K562 (cell line): Measurements from ENCODE around the gene PLA1A. TPM values are rescaled to one million over a fixed set of nuclear protein-coding genes. Genes with fewer than 3 reads are reported as not detected.

Source experiments
- ATAC-seq: fragments of 200-7000 bp; cut with Tn5 transposase; 3 replicates; pipeline ENCODE4 v1.9.1; 2020; ENCODE audit warnings: moderate library complexity
- BruUV-seq: library from RNA; stranded (reverse); fragments of 400-500 nt; replicated peaks from 2 replicates; lab custom pipeline; 2021; lab: Mats Ljungman, UMichigan
- CTCF ChIA-PET: fragments of 300-600 bp; formaldehyde crosslinking; extraction: SDS; loops from one replicate; lab custom pipeline; 2021; ENCODE audit warnings: low intra/inter-chr PET ratio; lab: Yijun Ruan, JAX
- POLR2A ChIA-PET: fragments of 300-600, 350-650 bp; sonication (Branson Sonifier 250); formaldehyde crosslinking; extraction: SDS; loops from one replicate; lab custom pipeline; 2021; ENCODE audit warnings: antibody characterized with exemption, inconsistent platforms; lab: Yijun Ruan, JAX
- DNase-seq, 4 experiments: peaks; one replicate each; pipeline versions ENCODE4 v3.0.0 to v3.0.0-alpha.2; 2011 to 2018; ENCODE audit warnings: low spot score in 3 of 4, mixed read lengths in 3 of 4; ENCODE audit errors: extremely low read depth in 1 of 4
- FAIRE-seq: peaks from 2 replicates; lab custom pipeline; 2011; peaks lifted over from hg19 to GRCh38; lab: Jason Lieb, UNC
- H2AFZ ChIP-seq: 2 replicates; pipeline ENCODE4 v1.6.0; 2011; ENCODE audit warnings: low read depth, low read length, control low read depth, inconsistent platforms
- H3K27ac ChIP-seq: fragments of 200-600 bp; 3 replicates; pipeline ENCODE4 v1.8.0; 2011; ENCODE audit warnings: low read depth, mild to moderate bottlenecking, control low read depth, inconsistent platforms, low read length, moderate library complexity, mixed read lengths; ENCODE audit errors: extremely low read depth
- H3K27me3 ChIP-seq, 2 experiments: fragments of 300-600 bp in 1 of 2; 2 replicates in 1 of 2; 3 replicates in 1 of 2; pipeline versions ENCODE4 v1.6.0 to v1.8.0; 2011; ENCODE audit warnings: inconsistent platforms in 2 of 2, low read length in 2 of 2, mild to moderate bottlenecking in 1 of 2, mixed read lengths in 1 of 2, moderate library complexity in 1 of 2; ENCODE audit not compliant: control insufficient read depth in 2 of 2, insufficient read depth in 2 of 2
- H3K36me3 ChIP-seq: fragments of 300-600 bp; 3 replicates; pipeline ENCODE4 v1.8.0; 2011; ENCODE audit warnings: mild to moderate bottlenecking, low read length, inconsistent platforms; ENCODE audit not compliant: control insufficient read depth, insufficient read depth
- H3K4me1 ChIP-seq, 2 experiments: fragments of 200-600 bp in 1 of 2; replicated peaks in 1 of 2; 2 replicates in 1 of 2; 3 replicates in 1 of 2; pipeline versions ENCODE4 v1.5.1 to v1.8.0; 2011; ENCODE audit warnings: inconsistent platforms in 2 of 2, low read length in 2 of 2, mild to moderate bottlenecking in 1 of 2, mixed read lengths in 1 of 2, moderate library complexity in 1 of 2; ENCODE audit not compliant: control insufficient read depth in 2 of 2, insufficient read depth in 2 of 2
- H3K4me2 ChIP-seq: 2 replicates; pipeline ENCODE4 v1.6.1; 2011; ENCODE audit warnings: low read length, control low read depth, inconsistent platforms, mixed read lengths; ENCODE audit not compliant: insufficient read depth
- H3K4me3 ChIP-seq: fragments of 200-600 bp; sonication (generic), shearing (Covaris generic); 2 replicates; pipeline ENCODE4 v1.5.1; 2016; ENCODE audit warnings: control low read depth, inconsistent platforms
- H3K79me2 ChIP-seq: fragments of 200-600 bp; 3 replicates; pipeline ENCODE4 v1.8.0; 2011; ENCODE audit warnings: low read length, inconsistent platforms; ENCODE audit not compliant: control insufficient read depth, insufficient read depth
- H3K9ac ChIP-seq, 2 experiments: 2 replicates each; pipeline versions ENCODE4 v1.6.0 to v1.6.1; 2011; ENCODE audit warnings: low read depth in 2 of 2, low read length in 2 of 2, control low read depth in 1 of 2, inconsistent platforms in 1 of 2, mild to moderate bottlenecking in 1 of 2, mixed read lengths in 1 of 2; ENCODE audit not compliant: insufficient read depth in 1 of 2
- H3K9me1 ChIP-seq: one replicate; pipeline ENCODE4 v1.6.0; 2011; ENCODE audit warnings: inconsistent platforms, mild to moderate bottlenecking, low read length, moderate library complexity; ENCODE audit not compliant: control insufficient read depth, insufficient read depth
- H3K9me3 ChIP-seq: replicated peaks from 2 replicates; pipeline ENCODE4 v1.5.1; 2011; ENCODE audit warnings: low read depth, low read length, inconsistent platforms; ENCODE audit not compliant: control insufficient read depth, insufficient read depth
- H4K20me1 ChIP-seq: replicated peaks from 2 replicates; pipeline ENCODE4 v1.6.1; 2011; ENCODE audit warnings: low read length, inconsistent platforms, mixed read lengths; ENCODE audit not compliant: control insufficient read depth, insufficient read depth
- ARNT ChIP-seq, 2 experiments: fragments of 450-650 bp; IDR thresholded peaks; 2 replicates each; pipeline ENCODE4 v1.6.1; 2016; ENCODE audit warnings: mild to moderate bottlenecking in 1 of 2
- CBFA2T2 ChIP-seq: fragments of 450-650 bp; conservative IDR thresholded peaks from 2 replicates; pipeline ENCODE4 v1.6.1; 2017; ENCODE audit warnings: mild to moderate bottlenecking
- E2F3 ChIP-seq: fragments of 250-450 bp; sonication (Bioruptor Pico); IDR thresholded peaks from 2 replicates; pipeline ENCODE4 v1.4.0; 2020; ENCODE audit warnings: mild to moderate bottlenecking
- FOXJ2 ChIP-seq: fragments of 200-800 bp; sonication (Bioruptor generic); IDR thresholded peaks from 2 replicates; pipeline ENCODE4 v1.6.1; 2016; ENCODE audit warnings: missing genetic modification characterization, missing compliant biosample characterization
- RAD21 ChIP-seq, 2 experiments: fragments of 250-450 bp in 1 of 2; fragments of 450-650 bp in 1 of 2; sonication (Bioruptor Pico) in 1 of 2; formaldehyde crosslinking in 1 of 2; IDR thresholded peaks in 1 of 2; conservative IDR thresholded peaks in 1 of 2; 2 replicates each; pipeline versions ENCODE4 v1.4.0 to v1.8.0; 2020 to 2022; ENCODE audit warnings: mild to moderate bottlenecking in 2 of 2, moderate library complexity in 1 of 2
- ZBTB12 ChIP-seq: fragments of 250-450 bp; sonication (Bioruptor Pico); IDR thresholded peaks from 2 replicates; pipeline ENCODE4 v1.4.0; 2020
- WGBS: fragments of 100-300 bp; shearing (Covaris generic); methylation state at CpG from one replicate; pipeline ENCODE4 v1.1.6; 2016; ENCODE audit warnings: low coverage, mixed read lengths; ENCODE audit not compliant: insufficient coverage; ENCODE audit errors: missing lambda C conversion rate; 5-methylcytosine and 5-hydroxymethylcytosine counted together
- in situ Hi-C: fragments of 300-500 bp; cut with MboI; formaldehyde crosslinking; loops from 4 replicates; pipeline ENCODE4 v1.15.0; 2018; ENCODE audit warnings: inconsistent platforms, mixed read lengths
- intact Hi-C: fragments of 100-400 bp; cut with micrococcal nuclease; formaldehyde crosslinking; loops from 2 replicates; pipeline ENCODE4 v1.14.2; 2022
- polyA plus RNA-seq, 8 experiments: library from polyadenylated mRNA; depleted of rRNA in 4 of 8; stranded (reverse) in 5 of 8; unstranded in 3 of 8; fragments of >200 nt; fragmentation: Nextera tagmentation in 2 of 8; fragmentation: Illumina TruSeq in 1 of 8; extraction: Ambion mirVana in 2 of 8; extraction: Trizol in 1 of 8; gene quantifications; 2 replicates each; pipeline versions ENCODE4 v1.2.1 to v1.2.3, GENCODE V29; 2011 to 2014; ENCODE audit warnings: inconsistent platforms in 1 of 8, missing spikeins in 1 of 8
- total RNA-seq, 7 experiments: library from RNA; depleted of rRNA in 6 of 7; stranded (reverse); fragments of >200 nt in 6 of 7; fragmentation: Illumina TruSeq in 2 of 7; extraction: Trizol in 2 of 7; gene quantifications; 2 replicates each; pipeline versions ENCODE4 v1.2.1 to v1.2.3, GENCODE V29; 2011 to 2021; ENCODE audit warnings: low replicate concordance in 1 of 7
- TF ChIP-seq, protein P1 (sequence below): IDR thresholded peaks from 2 replicates; pipeline ENCODE4 v1.6.1; 2012; ENCODE audit warnings: low read depth, low read length, improper control_type of control experiment, borderline replicate concordance
- TF ChIP-seq, protein P2 (sequence below): fragments of 200-800 bp; sonication (Bioruptor generic); IDR thresholded peaks from 2 replicates; pipeline ENCODE4 v1.6.1; 2016; ENCODE audit warnings: missing genetic modification characterization, missing compliant biosample characterization

The PLA1A gene
- total and polyA plus RNA-seq, 9 of the 15 experiments (the other 6 are each of a cell fraction or from before 2014, with no cell fraction given) = not detected

DNA sequence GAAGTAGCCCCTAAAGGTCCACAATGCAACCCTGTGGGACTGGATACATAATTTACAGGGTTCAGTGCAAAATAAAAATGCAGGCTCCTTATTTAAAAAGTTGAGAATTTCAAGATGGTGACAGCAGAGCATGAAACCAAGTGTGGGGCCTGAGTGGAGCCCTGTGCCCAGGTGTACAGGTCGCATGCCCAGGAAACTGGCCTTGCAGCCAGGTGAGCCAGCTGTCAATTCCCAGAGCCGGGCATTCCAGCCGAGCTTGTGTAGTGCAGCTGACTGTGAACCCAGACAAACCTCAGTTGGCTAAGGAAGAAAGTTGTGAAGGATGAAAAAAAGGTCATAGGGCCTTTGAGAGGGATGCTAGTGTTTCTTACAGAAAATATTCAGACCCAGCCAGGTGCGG, 35.1 kb downstream of the PLA1A start:
- no peak overlapping the region for H3K9ac ChIP-seq
- H3K4me2 ChIP-seq = no peak overlapping the region
- H4K20me1 ChIP-seq = no peaks in the 10 kb centered on the region
- H3K79me2 ChIP-seq = no peaks in the 10 kb centered on the region
- no TSS peak for BruUV-seq
- no peak for DNase-seq
- intact Hi-C loops (no loop called here), in situ Hi-C loops (no loop called here)
- WGBS = 24% methylated on average over 3 of the region's 4 CpGs
- no peaks in the 10 kb centered on the region for H3K9me3 ChIP-seq
- H3K36me3 ChIP-seq = no peaks in the 10 kb centered on the region
- TF ChIP-seq CBFA2T2 (no peak), RAD21 (CRISPR knock-in tag; conservative IDR thresholded peaks at IDR 0.05 in 1 of 2, IDR thresholded peaks at IDR 0.05 in 1 of 2) (no peak), ZBTB12 (no peak), FOXJ2 (tag) (no peak), E2F3 (CRISPR knock-in tag) (no peak), ARNT (IDR thresholded peaks at IDR 0.05) (no peak)
- TF ChIP-seq, protein P1, sequence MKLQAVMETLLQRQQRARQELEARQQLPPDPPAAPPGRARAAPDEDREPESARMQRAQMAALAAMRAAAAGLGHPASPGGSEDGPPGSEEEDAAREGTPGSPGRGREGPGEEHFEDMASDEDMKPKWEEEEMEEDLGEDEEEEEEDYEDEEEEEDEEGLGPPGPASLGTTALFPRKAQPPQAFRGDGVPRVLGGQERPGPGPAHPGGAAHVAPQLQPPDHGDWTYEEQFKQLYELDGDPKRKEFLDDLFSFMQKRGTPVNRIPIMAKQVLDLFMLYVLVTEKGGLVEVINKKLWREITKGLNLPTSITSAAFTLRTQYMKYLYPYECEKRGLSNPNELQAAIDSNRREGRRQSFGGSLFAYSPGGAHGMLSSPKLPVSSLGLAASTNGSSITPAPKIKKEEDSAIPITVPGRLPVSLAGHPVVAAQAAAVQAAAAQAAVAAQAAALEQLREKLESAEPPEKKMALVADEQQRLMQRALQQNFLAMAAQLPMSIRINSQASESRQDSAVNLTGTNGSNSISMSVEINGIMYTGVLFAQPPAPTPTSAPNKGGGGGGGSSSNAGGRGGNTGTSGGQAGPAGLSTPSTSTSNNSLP = no peak
- TF ChIP-seq, protein P2, sequence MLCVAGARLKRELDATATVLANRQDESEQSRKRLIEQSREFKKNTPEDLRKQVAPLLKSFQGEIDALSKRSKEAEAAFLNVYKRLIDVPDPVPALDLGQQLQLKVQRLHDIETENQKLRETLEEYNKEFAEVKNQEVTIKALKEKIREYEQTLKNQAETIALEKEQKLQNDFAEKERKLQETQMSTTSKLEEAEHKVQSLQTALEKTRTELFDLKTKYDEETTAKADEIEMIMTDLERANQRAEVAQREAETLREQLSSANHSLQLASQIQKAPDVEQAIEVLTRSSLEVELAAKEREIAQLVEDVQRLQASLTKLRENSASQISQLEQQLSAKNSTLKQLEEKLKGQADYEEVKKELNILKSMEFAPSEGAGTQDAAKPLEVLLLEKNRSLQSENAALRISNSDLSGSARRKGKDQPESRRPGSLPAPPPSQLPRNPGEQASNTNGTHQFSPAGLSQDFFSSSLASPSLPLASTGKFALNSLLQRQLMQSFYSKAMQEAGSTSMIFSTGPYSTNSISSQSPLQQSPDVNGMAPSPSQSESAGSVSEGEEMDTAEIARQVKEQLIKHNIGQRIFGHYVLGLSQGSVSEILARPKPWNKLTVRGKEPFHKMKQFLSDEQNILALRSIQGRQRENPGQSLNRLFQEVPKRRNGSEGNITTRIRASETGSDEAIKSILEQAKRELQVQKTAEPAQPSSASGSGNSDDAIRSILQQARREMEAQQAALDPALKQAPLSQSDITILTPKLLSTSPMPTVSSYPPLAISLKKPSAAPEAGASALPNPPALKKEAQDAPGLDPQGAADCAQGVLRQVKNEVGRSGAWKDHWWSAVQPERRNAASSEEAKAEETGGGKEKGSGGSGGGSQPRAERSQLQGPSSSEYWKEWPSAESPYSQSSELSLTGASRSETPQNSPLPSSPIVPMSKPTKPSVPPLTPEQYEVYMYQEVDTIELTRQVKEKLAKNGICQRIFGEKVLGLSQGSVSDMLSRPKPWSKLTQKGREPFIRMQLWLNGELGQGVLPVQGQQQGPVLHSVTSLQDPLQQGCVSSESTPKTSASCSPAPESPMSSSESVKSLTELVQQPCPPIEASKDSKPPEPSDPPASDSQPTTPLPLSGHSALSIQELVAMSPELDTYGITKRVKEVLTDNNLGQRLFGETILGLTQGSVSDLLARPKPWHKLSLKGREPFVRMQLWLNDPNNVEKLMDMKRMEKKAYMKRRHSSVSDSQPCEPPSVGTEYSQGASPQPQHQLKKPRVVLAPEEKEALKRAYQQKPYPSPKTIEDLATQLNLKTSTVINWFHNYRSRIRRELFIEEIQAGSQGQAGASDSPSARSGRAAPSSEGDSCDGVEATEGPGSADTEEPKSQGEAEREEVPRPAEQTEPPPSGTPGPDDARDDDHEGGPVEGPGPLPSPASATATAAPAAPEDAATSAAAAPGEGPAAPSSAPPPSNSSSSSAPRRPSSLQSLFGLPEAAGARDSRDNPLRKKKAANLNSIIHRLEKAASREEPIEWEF (CRISPR knock-in tag) = no peak
- H3K27me3 ChIP-seq = no peaks in the 10 kb centered on the region
- FAIRE-seq = no peak
- no peak overlapping the region for H2AFZ ChIP-seq
- ChIA-PET CTCF (no interaction called here), POLR2A (no interaction called here)
- H3K27ac ChIP-seq = no peak overlapping the region
- H3K9me1 ChIP-seq = peaks cover 3% of the 10 kb centered on the region
- H3K4me1 ChIP-seq = peaks cover 0 to 24% of the 10 kb centered on the region in 2 experiments; a peak in 4 of 5 replicates
- H3K4me3 ChIP-seq = no peak overlapping the region
- no peak for ATAC-seq
